Activated T-helper 2 cell treated with anti-CD3 and anti-CD28 coated beads, Interferon-gamma antibody, Interleukin-2, Interleukin-4, amounts not matched to agents 10 μg/mL and 5 μg/mL and 100 μg/mL, durations not matched to agents 14 hours and 24 hours and 36 hours (primary cell): ENCODE results near the gene KMT2E. TPM values are rescaled to one million over a fixed set of nuclear protein-coding genes. Genes with fewer than 3 reads are reported as not detected.

Experiments used
- DNase-seq: peaks from one replicate; pipeline ENCODE4 v3.0.0; 2021; ENCODE audit warnings: low spot score
- H3K27ac Mint-ChIP-seq: one replicate; pipeline ENCODE4 v1.8.0; 2021; ENCODE audit warnings: mixed read lengths
- H3K27me3 Mint-ChIP-seq: one replicate; pipeline ENCODE4 v1.8.0; 2021; ENCODE audit warnings: low read depth, mixed read lengths
- H3K36me3 Mint-ChIP-seq: one replicate; pipeline ENCODE4 v1.8.0; 2021; ENCODE audit warnings: low read depth, mixed read lengths
- H3K4me1 Mint-ChIP-seq: one replicate; pipeline ENCODE4 v1.8.0; 2021; ENCODE audit warnings: low read depth, mixed read lengths
- H3K4me3 Mint-ChIP-seq: one replicate; pipeline ENCODE4 v1.8.0; 2021; ENCODE audit warnings: low read depth, mild to moderate bottlenecking, moderate library complexity, mixed read lengths
- H3K9me3 Mint-ChIP-seq: one replicate; pipeline ENCODE4 v1.8.0; 2021; ENCODE audit warnings: mixed read lengths
- intact Hi-C: fragments of 100-400 bp; cut with micrococcal nuclease; formaldehyde crosslinking; loops from one replicate; pipeline ENCODE4 v1.15.1; 2023
- total RNA-seq: library from RNA; stranded (reverse); gene quantifications from 2 replicates; pipeline ENCODE4 v1.2.3, GENCODE V29; 2022

KMT2E gene
- total RNA-seq, 1 donor from 2014 or later, result 135 TPM

GRCh38 chr7:104976966-104977636 lies 36.9 kb upstream of the KMT2E start:
- intact Hi-C loops, result no loop called here
- DNase-seq, result no peak
- no peaks in the 10 kb centered on the region for H3K27me3 Mint-ChIP-seq
- no peaks in the 10 kb centered on the region for H3K9me3 Mint-ChIP-seq
- no peak overlapping the region for H3K4me3 Mint-ChIP-seq
- H3K27ac Mint-ChIP-seq, result peak overlapping the region; percentile 43
- H3K36me3 Mint-ChIP-seq, result peaks cover 42% of the 10 kb centered on the region
- H3K4me1 Mint-ChIP-seq, result peaks cover 39% of the 10 kb centered on the region

GRCh38 chr7:104978460-104978859 lies 35.5 kb upstream of the KMT2E start:
- Mint-ChIP-seq H3K9me3 (no peaks in the 10 kb centered on the region), H3K36me3 (peaks cover 48% of the 10 kb centered on the region), H3K27me3 (no peaks in the 10 kb centered on the region), H3K4me3 (no peak overlapping the region), H3K27ac (no peak overlapping the region), H3K4me1 (peaks cover 50% of the 10 kb centered on the region)
- intact Hi-C loops, result no loop called here
- no peak for DNase-seq

GRCh38 chr7:104979167-104979841 lies 34.7 kb upstream of the KMT2E start:
- H3K9me3 Mint-ChIP-seq, result no peaks in the 10 kb centered on the region
- no peak overlapping the region for H3K4me3 Mint-ChIP-seq
- intact Hi-C loops, result no loop called here
- H3K27ac Mint-ChIP-seq, result peak overlapping the region; percentile 38
- peaks cover 49% of the 10 kb centered on the region for H3K4me1 Mint-ChIP-seq
- no peak for DNase-seq
- H3K36me3 Mint-ChIP-seq, result peaks cover 44% of the 10 kb centered on the region
- H3K27me3 Mint-ChIP-seq, result no peaks in the 10 kb centered on the region

GRCh38 chr7:104980440-104980839 lies 33.6 kb upstream of the KMT2E start:
- Mint-ChIP-seq H3K27me3 (no peaks in the 10 kb centered on the region), H3K36me3 (peaks cover 52% of the 10 kb centered on the region), H3K4me3 (no peak overlapping the region), H3K9me3 (no peaks in the 10 kb centered on the region), H3K27ac (peak overlapping the region; percentile 14), H3K4me1 (peaks cover 59% of the 10 kb centered on the region)
- no peak for DNase-seq
- intact Hi-C loops, result loop anchor here (5.0 kb wide), 3 partner anchors 87 to 367 kb away; no protein-coding TSS in a partner anchor

GRCh38 chr7:104980841-104981671 lies 32.9 kb upstream of the KMT2E start:
- peaks cover 63% of the 10 kb centered on the region for H3K4me1 Mint-ChIP-seq
- no peak overlapping the region for H3K4me3 Mint-ChIP-seq
- peaks cover 53% of the 10 kb centered on the region for H3K36me3 Mint-ChIP-seq
- peak overlapping the region; percentile 76 for H3K27ac Mint-ChIP-seq
- intact Hi-C loops, result loop anchor here (1.0 to 5.0 kb wide), 4 partner anchors 60 to 366 kb away; no protein-coding TSS in a partner anchor
- H3K9me3 Mint-ChIP-seq, result no peaks in the 10 kb centered on the region
- DNase-seq, result no peak
- no peaks in the 10 kb centered on the region for H3K27me3 Mint-ChIP-seq

GRCh38 chr7:104981672-104982037 lies 32.4 kb upstream of the KMT2E start:
- peak overlapping the region; percentile 76 for H3K27ac Mint-ChIP-seq
- no peak for DNase-seq
- H3K27me3 Mint-ChIP-seq, result no peaks in the 10 kb centered on the region
- H3K4me1 Mint-ChIP-seq, result peaks cover 65% of the 10 kb centered on the region
- no peak overlapping the region for H3K4me3 Mint-ChIP-seq
- intact Hi-C loops, result loop anchor here (1.0 to 5.0 kb wide), 4 partner anchors 60 to 366 kb away; no protein-coding TSS in a partner anchor
- peaks cover 56% of the 10 kb centered on the region for H3K36me3 Mint-ChIP-seq
- H3K9me3 Mint-ChIP-seq, result no peaks in the 10 kb centered on the region

GRCh38 chr7:104982308-104983075 lies 31.5 kb upstream of the KMT2E start:
- DNase-seq, result no peak
- Mint-ChIP-seq H3K9me3 (no peaks in the 10 kb centered on the region), H3K4me3 (peak overlapping the region; percentile 98), H3K4me1 (peaks cover 59% of the 10 kb centered on the region), H3K36me3 (peaks cover 53% of the 10 kb centered on the region), H3K27ac (peak overlapping the region; percentile 100), H3K27me3 (no peaks in the 10 kb centered on the region)
- intact Hi-C loops, result loop anchor here (1.0 to 5.0 kb wide), 7 partner anchors 25 to 365 kb away; no protein-coding TSS in a partner anchor

- DNase-seq, result no peak
- H3K9me3 Mint-ChIP-seq, result no peaks in the 10 kb centered on the region
- H3K4me3 Mint-ChIP-seq, result peak overlapping the region; percentile 98
- H3K36me3 Mint-ChIP-seq, result peaks cover 56% of the 10 kb centered on the region
- H3K27me3 Mint-ChIP-seq, result no peaks in the 10 kb centered on the region
- intact Hi-C loops, result loop anchor here (1.0 to 5.0 kb wide), 7 partner anchors 26 to 364 kb away; no protein-coding TSS in a partner anchor
- H3K4me1 Mint-ChIP-seq, result peaks cover 63% of the 10 kb centered on the region
- peak overlapping the region; percentile 100 for H3K27ac Mint-ChIP-seq
Measured at GRCh38 chr7:104983076-104983577, 30.9 kb upstream of the KMT2E start.

- no peaks in the 10 kb centered on the region for H3K27me3 Mint-ChIP-seq
- peak overlapping the region; percentile 100 for H3K27ac Mint-ChIP-seq
- H3K36me3 Mint-ChIP-seq, result peaks cover 61% of the 10 kb centered on the region
- no peaks in the 10 kb centered on the region for H3K9me3 Mint-ChIP-seq
- peak overlapping the region; percentile 98 for H3K4me3 Mint-ChIP-seq
- peaks cover 67% of the 10 kb centered on the region for H3K4me1 Mint-ChIP-seq
- intact Hi-C loops, result loop anchor here (1.0 to 5.0 kb wide), 7 partner anchors 27 to 363 kb away; no protein-coding TSS in a partner anchor
- peak; percentile 82 for DNase-seq
Measured at GRCh38 chr7:104983578-104984539, 30.1 kb upstream of the KMT2E start.

- Mint-ChIP-seq H3K4me1 (peaks cover 62% of the 10 kb centered on the region), H3K27ac (peak overlapping the region; percentile 100), H3K4me3 (peak overlapping the region; percentile 98), H3K9me3 (no peaks in the 10 kb centered on the region), H3K27me3 (no peaks in the 10 kb centered on the region), H3K36me3 (peaks cover 61% of the 10 kb centered on the region)
- intact Hi-C loops, result loop anchor here (1.0 to 5.0 kb wide), 4 partner anchors 17 to 363 kb away; no protein-coding TSS in a partner anchor
- DNase-seq, result no peak
Measured at GRCh38 chr7:104984585-104985258, 29.3 kb upstream of the KMT2E start.

- H3K4me1 Mint-ChIP-seq, result peaks cover 57% of the 10 kb centered on the region
- H3K36me3 Mint-ChIP-seq, result peaks cover 56% of the 10 kb centered on the region
- DNase-seq, result no peak
Measured at GRCh38 chr7:104985259-104985617, 28.8 kb upstream of the KMT2E start.

More at GRCh38 chr7:104985259-104985617, 28.8 kb upstream of the KMT2E start:
- H3K27me3 Mint-ChIP-seq, result no peaks in the 10 kb centered on the region
- intact Hi-C loops, result loop anchor here (1.0 kb wide), 1 partner anchor 16 kb away; no protein-coding TSS in a partner anchor
- no peaks in the 10 kb centered on the region for H3K9me3 Mint-ChIP-seq
- H3K4me3 Mint-ChIP-seq, result peak overlapping the region; percentile 98
- peak overlapping the region; percentile 43 for H3K27ac Mint-ChIP-seq
